A549 (cell line): ENCODE results near the gene KIAA1614. TPM values are rescaled to one million over a fixed set of nuclear protein-coding genes. Genes with fewer than 3 reads are reported as not detected.

ENCODE experiments used
- ATAC-seq, 2 experiments: fragments of 200-7000 bp in 1 of 2; fragments of >200 bp in 1 of 2; cut with Nextera tagmentation in 1 of 2; cut with Tn5 transposase in 1 of 2; 3 replicates each; pipeline versions ENCODE4 v1.8.0 to v1.9.1; 2018 to 2020; ENCODE audit warnings: mild to moderate bottlenecking in 1 of 2, moderate library complexity in 1 of 2
- CTCF ChIA-PET: fragments of 300-600 bp; sonication (Branson Sonifier 250); formaldehyde crosslinking; extraction: SDS; loops from one replicate; lab custom pipeline; 2021; ENCODE audit warnings: antibody characterized with exemption, inconsistent platforms; lab: Yijun Ruan, JAX
- POLR2A ChIA-PET: fragments of 350-600 bp; formaldehyde crosslinking; extraction: SDS; loops from one replicate; lab custom pipeline; 2021; ENCODE audit warnings: antibody characterized with exemption, inconsistent platforms; lab: Yijun Ruan, JAX
- DNase-seq, 2 experiments: peaks; one replicate each; pipeline versions ENCODE4 v3.0.0 to v3.0.0-alpha.2; 2011 to 2016; ENCODE audit warnings: low read depth in 1 of 2, low spot score in 1 of 2
- FAIRE-seq: peaks from 2 replicates; lab custom pipeline; 2011; peaks lifted over from hg19 to GRCh38; lab: Jason Lieb, UNC
- H3K27ac ChIP-seq, 2 experiments: fragments of >200 bp; sonication (Bioruptor Twin); formaldehyde crosslinking; 3 replicates each; pipeline ENCODE4 v1.5.1; 2016 to 2017
- H3K4me1 ChIP-seq: fragments of >200 bp; sonication (Bioruptor Twin); formaldehyde crosslinking; 3 replicates; pipeline ENCODE4 v1.6.1; 2016
- H3K4me2 ChIP-seq: fragments of >200 bp; sonication (Bioruptor Twin); formaldehyde crosslinking; 3 replicates; pipeline ENCODE4 v1.6.1; 2016
- H3K4me3 ChIP-seq: fragments of >200 bp; sonication (Bioruptor Twin); formaldehyde crosslinking; 3 replicates; pipeline ENCODE4 v1.5.1; 2016
- H3K9me3 ChIP-seq: fragments of >200 bp; sonication (Bioruptor Twin); formaldehyde crosslinking; 3 replicates; pipeline ENCODE4 v1.6.1; 2016
- BHLHE40 ChIP-seq: IDR thresholded peaks from 2 replicates; pipeline ENCODE4 v1.6.1; 2012; ENCODE audit warnings: low read depth, low read length, inconsistent platforms
- CEBPB ChIP-seq, 2 experiments: fragments of >200 bp in 1 of 2; sonication (Bioruptor Twin) in 1 of 2; formaldehyde crosslinking in 1 of 2; IDR thresholded peaks; 2 replicates each; pipeline ENCODE4 v1.6.1; 2012 to 2016
- CHD2 ChIP-seq: fragments of 150-350 bp; IDR thresholded peaks from 2 replicates; pipeline ENCODE4 v1.6.1; 2014; ENCODE audit warnings: low read length; ENCODE audit not compliant: partially characterized antibody
- CHD4 ChIP-seq: fragments of 200-600 bp; sonication (generic); IDR thresholded peaks from 2 replicates; pipeline ENCODE4 v1.6.1; 2016; ENCODE audit warnings: antibody characterized with exemption, mild to moderate bottlenecking, borderline replicate concordance
- FOSB ChIP-seq: fragments of 250-450 bp; sonication (Bioruptor Pico); IDR thresholded peaks from 2 replicates; pipeline ENCODE4 v1.5.0; 2020; ENCODE audit warnings: mild to moderate bottlenecking, moderate library complexity
- FOSL2 ChIP-seq, 2 experiments: fragments of 450-650 bp in 1 of 2; fragments of >200 bp in 1 of 2; sonication (Bioruptor Twin) in 1 of 2; formaldehyde crosslinking; IDR thresholded peaks; 2 replicates each; pipeline versions ENCODE4 v1.5.0 to v1.6.1; 2016 to 2020; ENCODE audit warnings: mild to moderate bottlenecking in 1 of 2, moderate library complexity in 1 of 2
- HES2 ChIP-seq: fragments of >200 bp; sonication (Bioruptor Twin); formaldehyde crosslinking; IDR thresholded peaks from 2 replicates; pipeline ENCODE4 v1.6.1; 2016
- HEYL ChIP-seq: fragments of 250-450 bp; sonication (Bioruptor Pico); IDR thresholded peaks from 2 replicates; pipeline ENCODE4 v1.8.0; 2021; ENCODE audit warnings: mild to moderate bottlenecking, moderate library complexity
- HOXB13 ChIP-seq: fragments of 250-450 bp; sonication (Bioruptor Pico); IDR thresholded peaks from 2 replicates; pipeline ENCODE4 v1.5.0; 2020; ENCODE audit warnings: low read depth, mild to moderate bottlenecking, moderate library complexity
- JUN ChIP-seq, 2 experiments: fragments of >200 bp; sonication (Bioruptor Twin); formaldehyde crosslinking; IDR thresholded peaks; 2 replicates in 1 of 2; 3 replicates in 1 of 2; pipeline ENCODE4 v1.6.1; 2016 to 2017
- JUNB ChIP-seq: fragments of >200 bp; sonication (Bioruptor Twin); formaldehyde crosslinking; IDR thresholded peaks from 2 replicates; pipeline ENCODE4 v1.6.1; 2016
- KDM1A ChIP-seq: fragments of 200-600 bp; sonication (generic); IDR thresholded peaks from 2 replicates; pipeline ENCODE4 v1.6.1; 2016; ENCODE audit warnings: low read depth, mild to moderate bottlenecking
- NPAS2 ChIP-seq: fragments of 250-450 bp; sonication (Bioruptor Pico); IDR thresholded peaks from 2 replicates; pipeline ENCODE4 v1.8.0; 2022; ENCODE audit warnings: mild to moderate bottlenecking, moderate library complexity, borderline replicate concordance
- NR3C1 ChIP-seq: fragments of >200 bp; sonication (Bioruptor Twin); formaldehyde crosslinking; IDR thresholded peaks from 3 replicates; pipeline ENCODE4 v1.6.1; 2017
- PHF8 ChIP-seq: fragments of 200-600 bp; sonication (generic); IDR thresholded peaks from 2 replicates; pipeline ENCODE4 v1.6.1; 2016; ENCODE audit warnings: low read depth, mild to moderate bottlenecking, antibody characterized with exemption, moderate library complexity, borderline replicate concordance
- RARB ChIP-seq: fragments of 250-450 bp; sonication (Bioruptor Pico); IDR thresholded peaks from 2 replicates; pipeline ENCODE4 v1.8.0; 2021; ENCODE audit warnings: mild to moderate bottlenecking, moderate library complexity
- REST ChIP-seq: fragments of 200-600 bp; sonication (generic); IDR thresholded peaks from 2 replicates; pipeline ENCODE4 v1.6.1; 2016; ENCODE audit warnings: antibody characterized with exemption, mild to moderate bottlenecking, moderate library complexity
- SREBF2 ChIP-seq: fragments of 450-650 bp; IDR thresholded peaks from 2 replicates; pipeline ENCODE4 v1.6.1; 2014; ENCODE audit warnings: mild to moderate bottlenecking, moderate library complexity
- TP53 ChIP-seq: fragments of 250-450 bp; sonication (Bioruptor Pico); IDR thresholded peaks from 2 replicates; pipeline ENCODE4 v1.5.0; 2021; ENCODE audit warnings: mild to moderate bottlenecking, moderate library complexity
- ZNF302 ChIP-seq: fragments of 250-450 bp; sonication (Bioruptor Pico); IDR thresholded peaks from 2 replicates; pipeline ENCODE4 v1.9.0; 2021; ENCODE audit warnings: inconsistent platforms, mild to moderate bottlenecking, moderate library complexity
- WGBS: methylation state at CpG from one replicate; pipeline ENCODE4 v1.1.6; 2017; ENCODE audit errors: missing lambda C conversion rate; 5-methylcytosine and 5-hydroxymethylcytosine counted together
- polyA plus RNA-seq, 4 experiments: library from polyadenylated mRNA; depleted of rRNA in 3 of 4; stranded (reverse); fragments of >200 nt; fragmentation: RNase III in 1 of 4; extraction: RNeasy Plus Mini Kit Qiagen cat#74134 plus additional on column Dnase treatment in 1 of 4; gene quantifications; 2 replicates in 3 of 4; 3 replicates in 1 of 4; pipeline ENCODE4 v1.2.3, GENCODE V29; 2011 to 2017
- TF ChIP-seq, protein P1 (sequence below): IDR thresholded peaks from 2 replicates; pipeline ENCODE4 v1.6.1; 2012; ENCODE audit warnings: low read depth, borderline replicate concordance
- TF ChIP-seq, protein P2 (sequence below): IDR thresholded peaks from 2 replicates; pipeline ENCODE4 v1.6.1; 2012
- TF ChIP-seq, protein P3 (sequence below): fragments of >200 bp; sonication (Bioruptor Twin); formaldehyde crosslinking; IDR thresholded peaks from 3 replicates; pipeline ENCODE4 v1.5.1; 2016

Gene KIAA1614
- polyA plus RNA-seq, 2 of the 4 experiments (the other 2 are of a cell fraction) = 0.25 to 0.84 TPM

GRCh38 chr1:180884588-180885300 lies 28.0 kb upstream of the KIAA1614 start:
- ATAC-seq = no peak
- CTCF ChIA-PET = interaction anchor here (1.2 to 8.0 kb wide), 5 partner anchors 22 to 351 kb away, joined by 3 to 147 read pairs (median 5); no protein-coding TSS in a partner anchor
- Histone ChIP-seq H3K4me2 (no peak overlapping the region), H3K4me3 (no peak overlapping the region), H3K27ac (no peak overlapping the region), H3K4me1 (peaks cover 14% of the 10 kb centered on the region; the same call in 2 of the 3 replicates), H3K9me3 (no peaks in the 10 kb centered on the region)
- TF ChIP-seq CHD4 (no peak), FOSL2 (IDR thresholded peaks at IDR 0.05) (no peak), FOSL2 (CRISPR knock-in tag; IDR thresholded peaks at IDR 0.05) (no peak), ZNF302 (CRISPR knock-in tag) (no peak), KDM1A (no peak), RARB (no peak), PHF8 (no peak), REST (no peak)
- TF ChIP-seq, protein P1, sequence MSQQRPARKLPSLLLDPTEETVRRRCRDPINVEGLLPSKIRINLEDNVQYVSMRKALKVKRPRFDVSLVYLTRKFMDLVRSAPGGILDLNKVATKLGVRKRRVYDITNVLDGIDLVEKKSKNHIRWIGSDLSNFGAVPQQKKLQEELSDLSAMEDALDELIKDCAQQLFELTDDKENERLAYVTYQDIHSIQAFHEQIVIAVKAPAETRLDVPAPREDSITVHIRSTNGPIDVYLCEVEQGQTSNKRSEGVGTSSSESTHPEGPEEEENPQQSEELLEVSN = no peak
- TF ChIP-seq, protein P2, sequence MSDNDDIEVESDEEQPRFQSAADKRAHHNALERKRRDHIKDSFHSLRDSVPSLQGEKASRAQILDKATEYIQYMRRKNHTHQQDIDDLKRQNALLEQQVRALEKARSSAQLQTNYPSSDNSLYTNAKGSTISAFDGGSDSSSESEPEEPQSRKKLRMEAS = no peak
- TF ChIP-seq, protein P3, sequence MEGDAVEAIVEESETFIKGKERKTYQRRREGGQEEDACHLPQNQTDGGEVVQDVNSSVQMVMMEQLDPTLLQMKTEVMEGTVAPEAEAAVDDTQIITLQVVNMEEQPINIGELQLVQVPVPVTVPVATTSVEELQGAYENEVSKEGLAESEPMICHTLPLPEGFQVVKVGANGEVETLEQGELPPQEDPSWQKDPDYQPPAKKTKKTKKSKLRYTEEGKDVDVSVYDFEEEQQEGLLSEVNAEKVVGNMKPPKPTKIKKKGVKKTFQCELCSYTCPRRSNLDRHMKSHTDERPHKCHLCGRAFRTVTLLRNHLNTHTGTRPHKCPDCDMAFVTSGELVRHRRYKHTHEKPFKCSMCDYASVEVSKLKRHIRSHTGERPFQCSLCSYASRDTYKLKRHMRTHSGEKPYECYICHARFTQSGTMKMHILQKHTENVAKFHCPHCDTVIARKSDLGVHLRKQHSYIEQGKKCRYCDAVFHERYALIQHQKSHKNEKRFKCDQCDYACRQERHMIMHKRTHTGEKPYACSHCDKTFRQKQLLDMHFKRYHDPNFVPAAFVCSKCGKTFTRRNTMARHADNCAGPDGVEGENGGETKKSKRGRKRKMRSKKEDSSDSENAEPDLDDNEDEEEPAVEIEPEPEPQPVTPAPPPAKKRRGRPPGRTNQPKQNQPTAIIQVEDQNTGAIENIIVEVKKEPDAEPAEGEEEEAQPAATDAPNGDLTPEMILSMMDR = no peak
- 95% methylated on average over 3 of the region's 3 CpGs for WGBS
- no peak for FAIRE-seq
- POLR2A ChIA-PET = no interaction called here
- DNase-seq = no peak

DNA sequence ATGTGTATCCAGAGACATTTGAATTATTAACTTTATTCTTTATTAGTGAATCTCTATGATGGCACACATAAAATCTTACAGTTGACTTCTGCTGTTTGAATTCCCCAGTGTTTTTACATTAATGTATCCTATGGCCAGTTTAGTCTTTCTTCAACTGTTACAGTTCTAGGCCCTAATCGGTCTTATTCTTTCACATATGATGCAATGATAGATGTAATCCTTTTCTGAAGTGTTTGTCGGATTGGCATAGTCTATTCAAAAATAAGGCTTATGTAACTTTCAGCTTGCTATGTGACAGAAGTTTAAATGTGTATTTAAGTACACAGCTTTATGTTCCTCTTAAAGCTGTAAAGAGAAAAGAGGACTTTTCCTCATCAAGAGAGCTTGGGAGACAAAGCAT lies 26.4 kb upstream of the KIAA1614 start:
- no peak for FAIRE-seq
- no peak overlapping the region for H3K4me2 ChIP-seq
- no peak for DNase-seq
- no peak overlapping the region for H3K4me3 ChIP-seq
- no peak overlapping the region for H3K27ac ChIP-seq
- CTCF ChIA-PET = interaction anchor here (0.6 to 8.0 kb wide), 5 partner anchors 11 to 591 kb away, joined by 3 to 147 read pairs (median 4); no protein-coding TSS in a partner anchor
- no peaks in the 10 kb centered on the region for H3K9me3 ChIP-seq
- ATAC-seq = no peak
- 93% methylated on average over 2 of the region's 2 CpGs for WGBS
- H3K4me1 ChIP-seq = peaks cover 13% of the 10 kb centered on the region; the same call in 2 of the 3 replicates
- TF ChIP-seq NPAS2 (CRISPR knock-in tag) = no peak
- no peak for TF ChIP-seq RARB
- TF ChIP-seq SREBF2 = no peak
- TF ChIP-seq KDM1A = no peak
- TF ChIP-seq BHLHE40 = no peak
- TF ChIP-seq JUNB = no peak
- no peak for TF ChIP-seq NR3C1
- no peak for TF ChIP-seq CEBPB (IDR thresholded peaks at IDR 0.05)
- TF ChIP-seq HOXB13 (CRISPR knock-in tag) = no peak
- TF ChIP-seq CHD4 = no peak
- TF ChIP-seq TP53 (CRISPR knock-in tag) = no peak
- TF ChIP-seq, protein P2 = no peak
- no peak for TF ChIP-seq ZNF302 (CRISPR knock-in tag)
- no peak for TF ChIP-seq FOSL2 (IDR thresholded peaks at IDR 0.05)
- TF ChIP-seq FOSL2 (CRISPR knock-in tag; IDR thresholded peaks at IDR 0.05) = no peak
- no peak for TF ChIP-seq CHD2
- no peak for TF ChIP-seq FOSB
- TF ChIP-seq HEYL = no peak
- no peak for TF ChIP-seq JUN (IDR thresholded peaks at IDR 0.05)
- TF ChIP-seq HES2 = no peak
- TF ChIP-seq, all 56 proteins: peak for 0
- POLR2A ChIA-PET = no interaction called here
